GM12865 (cell line): ENCODE results near the gene TIE1.

Source experiments
- DNase-seq: peaks from one replicate; pipeline ENCODE4 v3.0.0; 2010; ENCODE audit warnings: low read depth
- H3K4me3 ChIP-seq: 2 replicates; pipeline ENCODE4 v1.5.1; 2011; ENCODE audit warnings: mild to moderate bottlenecking, low read depth, low read length, control low read depth
- TF ChIP-seq, protein P1 (sequence below): IDR thresholded peaks from 2 replicates; pipeline ENCODE4 v1.5.1; 2011; ENCODE audit warnings: low read length, control low read depth, low read depth, inconsistent platforms; ENCODE audit not compliant: insufficient read depth; ENCODE audit errors: missing control alignments

Gene TIE1

DNA sequence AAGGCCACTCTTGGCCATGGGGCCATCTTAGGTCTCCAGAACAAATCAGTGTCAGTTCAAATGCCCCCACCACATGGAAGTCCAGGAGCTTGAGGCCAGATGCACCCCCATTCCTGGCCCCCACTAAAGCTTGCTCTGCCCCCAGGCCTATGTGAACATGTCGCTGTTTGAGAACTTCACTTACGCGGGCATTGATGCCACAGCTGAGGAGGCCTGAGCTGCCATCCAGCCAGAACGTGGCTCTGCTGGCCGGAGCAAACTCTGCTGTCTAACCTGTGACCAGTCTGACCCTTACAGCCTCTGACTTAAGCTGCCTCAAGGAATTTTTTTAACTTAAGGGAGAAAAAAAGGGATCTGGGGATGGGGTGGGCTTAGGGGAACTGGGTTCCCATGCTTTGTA lies 21.7 kb downstream of the TIE1 start:
- no peak overlapping the region for H3K4me3 ChIP-seq
- TF ChIP-seq, protein P1, sequence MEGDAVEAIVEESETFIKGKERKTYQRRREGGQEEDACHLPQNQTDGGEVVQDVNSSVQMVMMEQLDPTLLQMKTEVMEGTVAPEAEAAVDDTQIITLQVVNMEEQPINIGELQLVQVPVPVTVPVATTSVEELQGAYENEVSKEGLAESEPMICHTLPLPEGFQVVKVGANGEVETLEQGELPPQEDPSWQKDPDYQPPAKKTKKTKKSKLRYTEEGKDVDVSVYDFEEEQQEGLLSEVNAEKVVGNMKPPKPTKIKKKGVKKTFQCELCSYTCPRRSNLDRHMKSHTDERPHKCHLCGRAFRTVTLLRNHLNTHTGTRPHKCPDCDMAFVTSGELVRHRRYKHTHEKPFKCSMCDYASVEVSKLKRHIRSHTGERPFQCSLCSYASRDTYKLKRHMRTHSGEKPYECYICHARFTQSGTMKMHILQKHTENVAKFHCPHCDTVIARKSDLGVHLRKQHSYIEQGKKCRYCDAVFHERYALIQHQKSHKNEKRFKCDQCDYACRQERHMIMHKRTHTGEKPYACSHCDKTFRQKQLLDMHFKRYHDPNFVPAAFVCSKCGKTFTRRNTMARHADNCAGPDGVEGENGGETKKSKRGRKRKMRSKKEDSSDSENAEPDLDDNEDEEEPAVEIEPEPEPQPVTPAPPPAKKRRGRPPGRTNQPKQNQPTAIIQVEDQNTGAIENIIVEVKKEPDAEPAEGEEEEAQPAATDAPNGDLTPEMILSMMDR: no peak
- DNase-seq: no peak

DNA sequence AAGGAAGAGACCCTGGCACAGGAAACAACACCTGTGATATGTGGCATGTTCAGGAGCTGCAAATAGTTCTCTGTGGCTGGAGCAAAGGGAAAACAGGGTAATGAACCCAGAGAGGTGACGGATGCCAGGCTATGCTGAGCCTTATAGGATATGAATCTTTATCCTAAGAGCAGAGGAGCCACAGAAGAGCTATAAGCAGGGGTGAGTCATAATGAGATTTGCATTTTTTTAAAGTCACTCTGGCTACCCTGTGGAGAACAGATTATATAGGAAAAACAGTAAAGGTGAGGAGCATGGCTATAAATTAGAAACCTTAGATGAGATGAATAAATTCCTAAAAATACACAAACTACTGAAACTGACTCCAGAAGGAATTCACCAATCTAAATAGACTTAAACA lies 24.0 kb downstream of the TIE1 start:
- H3K4me3 ChIP-seq: no peak overlapping the region
- TF ChIP-seq, protein P1: no peak
- DNase-seq: no peak

DNA sequence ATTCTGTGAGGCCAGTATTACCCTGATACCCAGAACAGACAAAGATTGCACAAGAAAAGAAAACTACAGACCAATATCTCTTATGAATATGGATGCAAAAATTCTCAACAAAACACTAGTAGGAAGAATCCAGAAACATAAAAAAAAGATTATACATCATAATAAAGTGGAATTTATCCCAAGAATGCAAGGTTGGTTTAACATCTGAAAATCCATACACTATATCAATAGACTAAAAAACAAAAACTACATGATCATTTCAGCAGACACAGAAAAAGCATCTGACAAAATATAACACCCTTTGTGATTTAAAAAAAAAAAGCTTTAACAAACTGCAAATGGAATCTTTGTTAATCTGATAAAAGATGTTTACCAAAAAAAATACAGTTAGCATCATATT lies 24.6 kb downstream of the TIE1 start:
- TF ChIP-seq, protein P1: no peak
- DNase-seq: no peak
- H3K4me3 ChIP-seq: no peak overlapping the region

DNA sequence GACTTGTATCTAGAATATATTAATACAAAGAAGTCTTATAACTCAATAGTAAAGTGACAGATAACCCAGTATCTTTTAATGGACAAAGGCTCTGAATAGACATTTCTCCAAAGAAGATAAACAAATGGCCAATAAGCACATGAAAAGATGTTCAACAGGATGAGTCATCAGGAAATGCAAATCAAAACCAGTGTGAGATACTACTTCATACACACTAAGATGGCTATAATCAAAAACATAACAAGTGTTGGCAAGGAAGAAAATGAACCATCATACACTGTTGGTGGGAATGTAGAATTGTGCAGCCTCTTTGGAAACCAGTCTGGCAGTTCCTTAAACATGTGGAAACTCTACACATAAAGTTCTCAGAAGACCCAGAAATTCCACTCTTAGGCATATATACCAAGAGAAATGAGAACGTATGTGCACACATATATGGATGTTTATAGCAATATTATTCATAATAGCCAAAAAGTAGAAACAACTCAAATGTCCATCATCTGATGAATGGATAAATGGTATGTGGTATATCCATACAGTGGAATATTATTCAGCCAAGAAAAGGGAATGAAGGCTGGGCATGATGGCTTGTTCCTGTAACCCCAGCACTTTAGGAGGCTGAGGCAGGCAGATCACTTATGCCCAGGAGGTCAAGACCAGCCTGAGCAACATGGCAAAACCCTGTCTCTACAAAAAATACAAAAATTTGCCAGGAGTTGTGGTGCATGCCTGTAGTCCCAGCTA lies 26.9 kb downstream of the TIE1 start:
- DNase-seq: no peak
- TF ChIP-seq, protein P1: no peak
- no peak overlapping the region for H3K4me3 ChIP-seq

DNA sequence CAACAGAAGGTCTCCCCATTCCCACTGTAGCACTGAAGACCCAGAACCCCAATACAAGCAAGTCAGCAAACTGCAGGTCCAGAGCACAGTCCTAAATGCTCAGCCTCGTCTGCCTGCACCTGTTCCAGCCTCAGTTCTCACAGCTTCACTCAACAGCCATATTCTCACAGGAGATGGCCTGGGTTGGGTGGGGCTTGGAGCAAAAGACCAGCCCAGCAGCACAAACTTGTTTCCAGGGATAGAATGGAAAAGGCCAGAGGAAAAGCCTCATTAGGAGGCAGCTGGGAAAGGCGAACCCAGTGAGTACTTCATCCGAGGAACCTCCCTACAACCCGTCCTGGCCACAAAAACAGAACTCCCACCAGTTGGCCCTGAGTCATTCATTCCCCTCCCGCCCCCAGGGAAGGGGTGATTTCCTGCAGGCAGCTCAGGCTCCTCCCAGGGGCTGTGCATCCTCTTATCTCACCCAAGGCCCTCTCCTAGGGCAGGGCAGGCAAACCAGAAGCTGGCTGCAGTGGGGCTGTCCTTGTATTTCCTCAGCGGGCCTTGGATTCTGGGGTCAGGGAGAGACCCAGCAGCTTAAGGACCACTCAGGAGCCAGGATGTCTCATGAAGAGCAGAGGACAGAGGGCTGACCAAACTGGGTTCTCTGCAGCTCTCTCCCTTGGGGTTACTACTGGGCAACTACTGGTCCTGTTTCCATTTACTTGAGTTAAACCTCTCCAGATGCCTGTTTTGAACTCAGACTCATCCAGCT lies 29.4 kb downstream of the TIE1 start:
- H3K4me3 ChIP-seq: no peak overlapping the region
- DNase-seq: peak; percentile 34
- TF ChIP-seq, protein P1: no peak

DNA sequence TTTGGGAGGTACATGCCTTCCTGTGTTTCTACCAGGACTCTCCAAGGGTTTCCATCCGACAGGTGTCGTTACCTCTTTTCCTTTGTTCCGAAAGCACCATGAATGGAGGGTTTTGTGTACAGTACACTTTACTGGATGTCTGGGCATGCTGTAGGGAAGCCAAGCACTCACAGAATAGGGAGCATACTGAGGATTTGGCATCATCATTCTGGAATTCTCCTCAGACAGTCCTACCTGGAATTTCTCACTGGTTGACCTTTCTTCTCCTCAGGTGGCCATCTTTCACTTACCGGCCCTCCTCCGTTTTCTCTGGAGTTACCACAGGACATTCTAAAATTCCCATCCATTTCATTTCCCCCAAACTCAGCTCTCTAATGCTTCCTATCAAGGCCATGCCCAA lies 30.9 kb downstream of the TIE1 start:
- no peak overlapping the region for H3K4me3 ChIP-seq
- DNase-seq: no peak
- TF ChIP-seq, protein P1: no peak
